AG09319 (cell line): ENCODE results near the gene CCNL1.
"Not testable (repeated sequence)": the region's sequence is repeated elsewhere in the genome, so short reads cannot be mapped to it uniquely, and the experiment has no call there.

Experiments
- DNase-seq: peaks from one replicate; pipeline ENCODE4 v3.0.0-alpha.2; 2010; ENCODE audit warnings: low read depth; ENCODE audit errors: extremely low read depth
- CTCF ChIP-seq: IDR thresholded peaks from 2 replicates; pipeline ENCODE4 v1.5.1; 2011; ENCODE audit warnings: low read depth, mild to moderate bottlenecking, inconsistent platforms, low read length, moderate library complexity

CCNL1 gene

GRCh38 chr3:157104928-157105652 is 54.9 kb downstream of the CCNL1 start:
- no peak for DNase-seq
- TF ChIP-seq CTCF: no peak

DNA sequence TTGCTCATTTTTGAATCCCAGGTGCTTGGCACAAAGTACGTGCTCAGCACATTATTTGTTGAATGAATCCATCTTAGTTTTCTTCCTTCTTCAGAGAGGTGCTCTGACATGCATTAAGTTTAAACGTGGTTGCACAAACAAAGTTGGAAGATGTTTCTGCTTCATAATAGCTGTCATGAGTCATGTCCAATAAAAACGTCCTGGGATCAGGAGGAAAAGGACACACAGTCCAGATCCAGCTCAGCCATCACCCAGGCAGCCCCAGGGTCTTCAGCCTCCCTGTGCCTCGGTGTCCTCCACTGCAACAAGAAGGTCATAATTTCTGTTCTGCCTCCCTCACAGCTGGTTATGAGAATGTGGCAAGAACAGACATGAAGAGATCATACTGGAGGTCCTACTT is 55.4 kb downstream of the CCNL1 start:
- no peak for DNase-seq

DNA sequence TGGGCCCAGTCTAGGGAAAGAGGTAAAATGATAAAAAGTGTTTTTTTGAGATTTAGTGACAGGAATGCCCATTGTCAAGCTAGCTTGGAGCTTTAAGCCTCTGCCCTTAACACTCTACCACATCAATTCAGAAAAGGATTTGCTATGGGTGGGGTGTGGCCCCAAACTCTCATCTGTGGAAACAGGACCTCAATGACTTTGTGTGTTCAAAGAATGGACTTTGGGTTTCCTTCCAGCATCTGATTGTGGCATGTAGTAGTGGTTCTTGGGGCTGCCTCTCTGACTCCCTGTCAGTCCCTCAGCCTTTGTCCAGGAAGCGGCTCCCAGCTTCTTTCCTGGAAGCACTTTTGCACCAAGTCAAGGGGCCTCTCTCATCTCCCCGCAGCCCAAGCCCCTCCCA is 56.1 kb downstream of the CCNL1 start:
- DNase-seq: no peak
- no peak for TF ChIP-seq CTCF

More for the DNA sequence above, 55.4 kb downstream of the CCNL1 start:
- TF ChIP-seq CTCF: no peak

DNA sequence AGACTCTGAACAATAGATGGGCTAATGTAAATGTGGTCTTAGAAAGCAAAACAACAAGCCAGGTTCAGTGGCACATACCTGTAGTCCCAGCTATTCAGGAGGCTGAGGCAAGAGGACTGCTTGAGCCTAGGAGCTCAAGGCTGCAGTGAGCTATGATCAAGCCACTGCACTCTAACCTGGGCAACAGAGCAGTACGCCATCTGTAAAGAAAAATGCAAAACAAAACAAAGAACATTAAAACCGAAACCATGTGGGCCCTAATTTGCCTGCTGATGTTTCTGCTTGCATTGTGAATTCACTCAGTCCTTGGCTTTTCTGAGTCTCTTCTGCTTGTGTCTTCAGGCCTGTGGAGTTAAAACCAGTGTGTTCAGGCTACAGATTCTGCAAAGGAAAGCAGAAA is 56.7 kb downstream of the CCNL1 start:
- no peak for DNase-seq
- TF ChIP-seq CTCF: no peak

DNA sequence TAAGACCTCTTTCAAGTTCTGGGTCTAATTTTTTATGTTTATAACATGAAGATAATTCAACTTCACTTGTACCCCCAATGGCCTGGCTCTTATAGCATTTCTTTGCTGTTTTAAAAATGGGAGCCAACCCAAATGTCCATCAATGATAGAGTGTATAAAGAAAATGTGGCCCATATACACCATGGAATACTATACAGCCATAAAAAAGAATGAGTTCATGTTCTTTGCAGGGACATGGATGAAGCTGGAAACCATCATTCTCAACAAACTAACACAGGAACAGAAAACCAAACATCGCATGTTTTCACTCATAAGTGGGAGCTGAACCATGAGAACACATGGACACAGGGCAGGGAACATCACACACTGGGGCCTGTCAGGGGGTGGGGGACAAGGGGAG is 57.4 kb downstream of the CCNL1 start:
- DNase-seq: not testable (repeated sequence)

- no peak for TF ChIP-seq CTCF
- no peak for DNase-seq
These were observed 57.8 kb downstream of the CCNL1 start for GRCh38 chr3:157102098-157102497.

- no peak for TF ChIP-seq CTCF
These were observed 58.5 kb downstream of the CCNL1 start for GRCh38 chr3:157101486-157101885.

More at GRCh38 chr3:157101486-157101885, 58.5 kb downstream of the CCNL1 start:
- no peak for DNase-seq
